GM12892 (cell line): ENCODE results near the gene GALNS.

Source experiments
- POLR2A ChIP-seq: IDR thresholded peaks from 2 replicates; pipeline ENCODE4 v1.6.1; 2011; ENCODE audit warnings: low read depth, low read length, control low read depth
- POLR2AphosphoS5 ChIP-seq: IDR thresholded peaks from 2 replicates; pipeline ENCODE4 v1.6.1; 2011; ENCODE audit warnings: low read depth, low read length, control low read depth

DNA sequence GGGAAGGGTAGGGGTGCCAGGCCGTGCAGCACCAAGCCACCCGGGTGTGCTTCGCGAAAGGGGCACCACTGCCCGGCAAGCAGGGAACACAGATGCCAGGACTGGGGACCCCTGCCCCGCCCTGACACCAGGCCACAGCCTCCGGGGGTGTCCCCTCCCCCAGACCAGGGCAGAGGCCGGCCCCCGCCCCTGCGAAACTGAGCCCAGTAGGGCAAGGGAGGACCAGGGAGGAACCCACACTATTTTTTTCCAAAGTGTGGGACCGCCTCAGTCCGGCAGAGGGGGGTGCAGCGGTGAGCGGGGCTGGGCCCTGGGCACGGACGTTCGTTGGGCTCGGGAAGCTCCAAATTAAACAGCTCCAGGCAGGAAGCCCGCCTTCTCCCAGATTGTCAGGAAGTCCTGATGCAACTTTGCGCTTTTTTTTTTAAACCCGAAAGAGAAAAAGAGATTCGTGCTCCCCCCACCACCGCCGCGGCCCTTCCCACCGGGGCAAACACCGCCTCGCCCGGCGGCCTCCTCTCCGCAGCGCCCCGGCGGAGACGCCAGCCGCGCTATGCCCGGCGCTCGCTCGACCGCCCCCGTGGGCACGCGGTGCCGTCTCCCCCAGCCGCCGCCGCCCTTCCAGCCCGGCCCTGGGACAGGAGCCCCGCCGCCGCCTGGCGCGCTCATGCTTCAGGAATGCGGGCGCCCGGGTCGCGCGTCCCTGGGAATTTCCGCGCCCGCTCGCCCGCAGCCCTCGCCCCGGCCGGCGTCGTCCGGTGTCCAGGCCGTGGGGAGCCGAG is 72.5 kb downstream of the GALNS start:
- TF ChIP-seq POLR2A (no peak), POLR2AphosphoS5 (no peak)
